Thoracic aorta (tissue), 2 donors: ENCODE data around the gene KIAA1671. TPM values are rescaled to one million over a fixed set of nuclear protein-coding genes. Genes with fewer than 3 reads are reported as not detected.

Experiments
- ATAC-seq: fragments of 150-250 bp; one replicate; pipeline ENCODE4 v1.8.0; 2017; ENCODE audit warnings: low read depth; ENCODE audit not compliant: insufficient number of reproducible peaks, low FRiP score
- DNase-seq: peaks from one replicate; pipeline ENCODE4 v3.0.0-alpha.2; 2020; ENCODE audit warnings: low spot score
- H3K27ac ChIP-seq, 2 donors: fragments of 200-600 bp; sonication (generic); 1 replicate in 1 of 2; 2 replicates in 1 of 2; pipeline ENCODE4 v1.5.1; 2016; ENCODE audit warnings: mild to moderate bottlenecking in 2 of 2, moderate library complexity in 2 of 2
- H3K27me3 ChIP-seq: fragments of 200-600 bp; sonication (generic); replicated peaks from 2 replicates; pipeline ENCODE4 v1.6.0; 2016; ENCODE audit warnings: mild to moderate bottlenecking; ENCODE audit not compliant: insufficient read depth
- H3K36me3 ChIP-seq: fragments of 200-600 bp; sonication (generic); one replicate; pipeline ENCODE4 v1.5.1; 2016
- H3K4me1 ChIP-seq, 2 donors: fragments of 200-600 bp; sonication (generic); 1 replicate in 1 of 2; 2 replicates in 1 of 2; pipeline versions ENCODE4 v1.5.1 to v1.6.0; 2016; ENCODE audit warnings: low read depth in 2 of 2, mild to moderate bottlenecking in 1 of 2; ENCODE audit not compliant: control insufficient read depth in 1 of 2
- H3K4me3 ChIP-seq: fragments of 200-600 bp; sonication (generic); 2 replicates; pipeline ENCODE4 v1.5.1; 2016; ENCODE audit warnings: mild to moderate bottlenecking
- H3K9me3 ChIP-seq: fragments of 200-600 bp; sonication (generic); 2 replicates; pipeline ENCODE4 v1.5.1; 2016
- CTCF ChIP-seq: fragments of 200-600 bp; sonication (generic); IDR thresholded peaks from one replicate; pipeline ENCODE4 v1.5.1; 2019; ENCODE audit warnings: antibody characterized with exemption
- total RNA-seq, 2 donors: library from RNA; depleted of rRNA; stranded (reverse); fragments of >200 nt; gene quantifications; one replicate each; pipeline versions ENCODE4 v1.1.0 to v1.2.3, GENCODE V29; 2016

The KIAA1671 gene
- total RNA-seq, 2 donors from 2014 or later: 57.8 to 86.8 TPM

DNA sequence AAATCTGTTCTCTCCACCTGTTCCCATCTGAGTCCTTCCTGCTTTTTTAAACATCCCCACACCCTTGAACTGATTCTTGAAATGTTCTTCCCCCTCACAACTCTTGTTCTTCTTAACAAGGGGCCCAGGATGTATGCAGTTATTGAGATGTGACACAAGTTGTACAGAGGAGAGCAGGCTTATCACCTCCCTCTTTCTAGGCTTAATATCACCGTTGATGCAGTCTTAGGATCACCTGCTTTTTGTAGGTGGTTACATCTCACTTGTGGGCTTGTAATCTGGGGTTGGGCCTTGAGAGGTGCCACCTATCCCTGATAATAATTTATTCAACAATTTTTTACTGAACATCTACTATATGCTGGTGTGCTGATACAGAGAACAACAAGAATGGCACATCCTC lies 253.3 kb downstream of the KIAA1671 start:
- Histone ChIP-seq H3K27me3 (no peaks in the 10 kb centered on the region), H3K36me3 (no peaks in the 10 kb centered on the region), H3K4me1 (no peaks in the 10 kb centered on the region), H3K27ac (no peak overlapping the region), H3K9me3 (no peaks in the 10 kb centered on the region), H3K4me3 (no peak overlapping the region)
- ATAC-seq (no peak), DNase-seq (no peak)
- no peak for TF ChIP-seq CTCF

DNA sequence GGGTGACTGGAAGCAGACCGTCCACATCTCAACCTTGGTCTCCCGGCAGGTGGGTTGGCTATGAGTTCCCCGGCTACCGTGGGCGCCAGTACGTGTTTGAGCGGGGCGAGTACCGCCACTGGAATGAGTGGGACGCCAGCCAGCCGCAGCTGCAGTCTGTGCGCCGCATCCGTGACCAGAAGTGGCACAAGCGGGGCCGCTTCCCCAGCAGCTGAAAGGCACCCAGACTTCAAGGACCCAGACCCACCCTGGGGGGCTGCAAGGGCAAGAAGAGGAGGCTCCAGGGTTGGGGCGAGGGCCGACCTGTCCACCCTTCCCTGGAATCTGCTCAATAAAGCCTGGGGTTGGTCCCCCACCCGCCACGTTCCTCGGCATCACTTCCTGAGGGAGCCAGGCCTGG lies 254.5 kb downstream of the KIAA1671 start:
- ATAC-seq (no peak), DNase-seq (no peak)
- no peak overlapping the region for H3K4me3 ChIP-seq
- H3K27me3 ChIP-seq: no peaks in the 10 kb centered on the region
- H3K36me3 ChIP-seq: no peaks in the 10 kb centered on the region
- TF ChIP-seq CTCF: no peak
- no peak overlapping the region for H3K27ac ChIP-seq
- H3K9me3 ChIP-seq: no peaks in the 10 kb centered on the region
- H3K4me1 ChIP-seq: no peaks in the 10 kb centered on the region

GRCh38 chr22:25207553-25208157 lies 255.1 kb downstream of the KIAA1671 start:
- no peak for TF ChIP-seq CTCF
- Histone ChIP-seq H3K4me3 (no peak overlapping the region), H3K27ac (no peak overlapping the region), H3K36me3 (no peaks in the 10 kb centered on the region), H3K9me3 (no peaks in the 10 kb centered on the region), H3K4me1 (no peaks in the 10 kb centered on the region), H3K27me3 (no peaks in the 10 kb centered on the region)
- ATAC-seq (no peak), DNase-seq (no peak)

DNA sequence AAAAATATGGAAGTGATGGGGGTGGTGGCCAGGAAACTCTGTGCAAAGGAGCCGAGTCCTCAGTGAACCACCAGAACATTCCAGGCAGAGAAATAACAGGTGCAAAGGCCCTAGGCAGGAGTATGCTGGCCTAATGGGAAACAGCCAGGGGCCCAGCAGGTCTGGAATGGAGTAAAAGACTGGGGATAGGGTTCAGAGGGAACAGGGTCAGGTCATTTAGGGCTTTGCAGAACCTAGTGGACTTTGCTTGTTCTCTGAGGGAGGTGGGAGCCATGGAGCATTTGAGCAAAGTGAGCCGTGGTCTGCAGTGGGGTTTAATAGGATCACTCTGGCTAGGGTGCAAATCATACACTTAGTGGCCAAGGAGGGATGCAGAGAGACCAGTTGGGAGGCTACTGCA lies 255.8 kb downstream of the KIAA1671 start:
- Histone ChIP-seq H3K4me1 (no peaks in the 10 kb centered on the region), H3K4me3 (no peak overlapping the region), H3K9me3 (no peaks in the 10 kb centered on the region)

More for the DNA sequence above, 255.8 kb downstream of the KIAA1671 start:
- ATAC-seq (no peak), DNase-seq (no peak)
- H3K36me3 ChIP-seq: no peaks in the 10 kb centered on the region
- no peak overlapping the region for H3K27ac ChIP-seq
- TF ChIP-seq CTCF: no peak
- no peaks in the 10 kb centered on the region for H3K27me3 ChIP-seq
